GM21367 (cell line): ENCODE measurements around the gene NR2F1-AS1.

Experiments used
- ATAC-seq: cut with Tn5 transposase; IDR thresholded peaks from one replicate; pipeline ENCODE4 v1.9.1; 2021; ENCODE audit not compliant: unreplicated experiment

NR2F1-AS1 gene

GRCh38 chr5:93580927-93581445 lies at the start of gene NR2F1-AS1:
NR2F1-AS1 (minus strand) TSS chr5:93581219.
- peak; percentile 23 for ATAC-seq

- ATAC-seq: no peak
Observed at GRCh38 chr5:93626801-93627200, 45.8 kb upstream of the NR2F1-AS1 start.

- ATAC-seq: no peak
Observed at GRCh38 chr5:93623153-93623552, 42.1 kb upstream of the NR2F1-AS1 start.

- ATAC-seq: no peak
Observed at GRCh38 chr5:93622240-93622885, 41.3 kb upstream of the NR2F1-AS1 start.

DNA sequence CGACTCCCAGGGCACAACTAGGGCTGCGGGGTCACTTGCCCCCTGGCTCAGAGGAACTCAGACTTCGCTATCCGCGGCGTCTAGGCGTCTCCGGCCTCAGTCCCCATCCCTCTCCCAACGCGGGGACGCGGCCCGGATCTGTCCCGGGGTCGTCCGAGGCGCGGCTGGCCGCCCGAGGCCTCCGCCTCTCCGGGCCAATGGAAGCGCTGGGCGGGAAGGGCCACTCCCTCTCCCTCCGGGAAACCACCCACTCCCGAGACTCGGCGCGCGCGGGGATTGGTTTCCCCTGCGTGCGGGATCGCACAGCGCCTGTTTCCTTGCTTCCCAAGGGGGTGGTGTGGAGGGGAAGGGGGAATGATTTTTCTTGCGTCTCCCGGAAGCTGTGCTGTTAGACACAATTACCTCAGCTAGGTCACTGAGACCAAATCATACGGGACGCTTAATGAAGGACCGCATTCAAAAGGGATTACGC lies 40.3 kb upstream of the NR2F1-AS1 start:
- ATAC-seq: no peak

DNA sequence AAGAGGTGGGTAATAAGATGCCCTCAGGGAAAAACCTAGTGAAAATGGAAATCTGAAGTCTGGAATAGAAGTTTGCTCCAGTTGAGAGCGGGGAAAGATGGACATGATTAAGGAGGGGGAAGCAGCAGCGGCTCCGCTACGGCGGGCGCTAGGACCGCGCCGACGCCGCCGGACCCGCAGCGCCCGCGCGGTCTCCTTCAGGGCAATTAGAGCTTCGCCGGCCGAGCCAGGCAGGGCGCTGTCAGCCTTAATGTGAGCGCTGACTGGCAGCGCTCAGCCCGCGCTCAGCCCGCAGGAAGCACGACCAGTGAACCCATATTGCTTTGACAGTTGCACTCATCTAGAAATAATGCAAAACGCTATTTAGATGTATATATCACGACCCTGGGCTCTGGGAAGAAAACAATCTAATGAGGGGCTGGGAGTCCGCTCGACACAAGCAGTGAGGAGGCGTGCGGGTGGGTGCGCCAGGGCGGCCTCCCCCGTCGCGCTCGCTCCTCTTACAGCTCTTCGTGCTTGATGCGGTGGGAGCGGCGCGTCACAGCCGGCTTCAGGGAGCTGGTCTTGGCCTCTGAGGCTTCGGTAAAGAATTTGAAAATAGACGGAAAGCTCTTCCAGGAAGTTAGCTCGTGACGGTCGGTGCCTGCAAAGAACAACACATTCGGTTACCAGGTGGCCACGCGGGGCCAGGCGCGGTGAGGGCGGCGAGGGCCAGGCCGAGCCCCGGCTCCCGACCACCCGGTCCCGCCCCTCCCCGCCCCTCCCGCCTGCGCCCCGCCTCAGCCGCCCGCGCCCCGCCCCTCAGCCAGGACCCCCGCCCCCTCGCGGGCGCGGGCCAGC lies 39.7 kb upstream of the NR2F1-AS1 start:
- ATAC-seq: peak; percentile 98

DNA sequence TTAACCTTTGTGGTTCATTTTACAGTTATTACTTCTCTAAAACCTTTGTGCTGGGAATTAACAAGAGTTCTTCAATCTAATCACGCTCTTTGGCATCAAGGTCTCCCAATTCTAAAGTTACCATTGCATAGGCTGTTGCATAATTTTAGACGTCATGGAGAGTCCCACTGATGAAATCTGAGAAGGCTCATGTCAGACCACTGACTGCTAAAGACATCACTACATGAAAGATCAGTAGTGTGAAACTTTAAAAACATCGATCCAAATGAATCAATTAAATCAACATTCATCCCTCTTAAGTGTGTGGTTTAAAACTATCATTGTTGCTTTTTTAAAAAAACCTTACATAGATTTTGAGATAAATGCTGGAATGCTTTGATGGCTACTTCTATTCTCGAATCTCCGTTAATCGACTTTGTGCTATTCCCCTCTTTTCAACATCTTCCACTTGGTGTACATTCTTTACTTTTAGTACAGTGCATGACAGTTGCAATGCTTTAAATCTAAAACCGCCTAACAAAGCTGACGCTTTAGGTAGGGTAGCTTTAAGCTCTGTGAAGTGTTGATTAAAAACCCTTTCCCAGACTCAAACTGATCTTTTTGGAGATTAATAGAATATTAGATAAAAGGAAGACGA lies 35.6 kb upstream of the NR2F1-AS1 start:
- ATAC-seq: no peak

GRCh38 chr5:93612855-93613243 lies 31.8 kb upstream of the NR2F1-AS1 start:
- ATAC-seq: no peak

DNA sequence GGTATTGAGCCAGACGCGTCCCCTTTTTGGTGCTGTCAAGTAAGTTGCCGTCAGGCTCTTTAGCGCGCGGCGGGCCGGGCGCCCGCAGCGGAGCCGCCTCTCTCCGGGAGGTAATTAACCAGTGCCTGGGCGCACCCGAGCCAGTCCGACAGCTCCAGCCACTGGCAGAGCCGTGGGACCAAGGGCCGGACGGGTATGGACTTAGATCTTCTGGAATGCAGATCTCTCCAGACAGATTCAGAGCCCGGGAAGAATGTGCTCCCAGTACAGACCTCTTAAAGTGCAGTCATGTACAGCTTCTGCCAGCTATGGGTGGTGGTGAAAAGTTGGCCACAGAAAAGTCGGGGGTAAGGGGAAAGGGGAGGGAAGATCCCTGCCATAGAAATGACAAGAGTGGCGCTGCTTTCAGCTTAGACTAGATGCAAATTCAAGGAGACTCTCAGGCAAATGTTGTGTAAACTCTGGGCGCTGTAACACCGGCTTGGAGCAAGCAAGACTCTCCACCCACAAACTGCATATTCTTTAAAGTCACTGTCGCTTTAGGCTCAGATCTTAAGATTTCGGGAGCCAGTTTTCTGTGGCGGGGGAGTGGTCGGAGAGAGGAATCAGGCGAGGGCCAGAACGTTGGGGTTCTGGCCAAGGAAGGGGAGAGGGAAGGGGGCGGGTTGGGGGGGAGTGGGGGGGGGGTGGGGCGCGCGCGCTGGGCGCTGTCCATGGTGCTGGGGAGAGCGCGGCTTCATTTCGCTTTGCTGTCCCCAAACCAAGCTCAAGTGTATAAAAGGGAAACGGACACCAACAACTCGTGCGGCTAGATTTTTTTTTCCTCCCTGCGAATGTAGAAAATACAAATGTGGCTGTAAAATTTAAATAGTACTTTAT lies 31.2 kb upstream of the NR2F1-AS1 start:
- no peak for ATAC-seq

- ATAC-seq: no peak
Observed at GRCh38 chr5:93611273-93611975, 30.4 kb upstream of the NR2F1-AS1 start.

- ATAC-seq: no peak
Observed at GRCh38 chr5:93610581-93611272, 29.7 kb upstream of the NR2F1-AS1 start.

DNA sequence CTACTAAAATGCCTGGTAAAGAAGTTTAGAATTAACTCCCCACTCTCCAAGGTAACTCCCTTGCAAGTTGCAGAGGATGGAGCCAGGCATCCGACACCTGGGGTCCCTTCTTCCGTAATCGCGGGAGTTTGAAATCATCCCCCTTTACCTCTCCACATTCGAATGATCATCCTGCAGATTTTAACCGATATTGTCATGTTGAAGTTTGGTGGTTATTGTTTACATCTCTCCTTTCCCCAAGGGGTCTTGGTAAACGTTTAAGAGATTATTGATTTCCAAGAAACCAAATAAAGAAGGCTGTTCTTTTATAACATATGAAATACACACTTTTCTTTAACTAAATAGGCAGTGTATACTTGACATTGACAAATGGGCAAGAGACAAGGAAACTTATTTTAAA lies 28.7 kb upstream of the NR2F1-AS1 start:
- ATAC-seq: no peak

DNA sequence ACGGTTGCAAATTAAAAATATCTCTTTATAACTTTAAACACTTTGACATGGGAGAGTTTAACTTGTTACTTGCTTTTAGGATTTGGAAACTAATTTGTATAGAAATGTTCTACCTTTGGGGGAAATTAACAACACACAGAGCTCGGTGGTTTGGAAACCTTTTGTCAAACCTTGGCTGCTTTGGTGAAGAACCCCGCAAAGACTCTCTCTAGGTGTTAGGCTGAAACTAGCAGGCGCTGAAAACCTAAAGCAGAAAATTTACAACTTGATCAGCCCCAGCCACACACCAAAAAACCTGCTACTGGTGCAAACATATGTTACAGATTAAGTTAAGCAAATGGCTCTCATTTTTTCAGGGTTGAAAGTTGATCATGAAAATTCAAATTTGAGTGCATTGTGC lies 27.8 kb upstream of the NR2F1-AS1 start:
- no peak for ATAC-seq

GRCh38 chr5:93607367-93608258 lies 26.6 kb upstream of the NR2F1-AS1 start:
- ATAC-seq: peak; percentile 77

- no peak for ATAC-seq
Observed at GRCh38 chr5:93606382-93606752, 25.3 kb upstream of the NR2F1-AS1 start.

DNA sequence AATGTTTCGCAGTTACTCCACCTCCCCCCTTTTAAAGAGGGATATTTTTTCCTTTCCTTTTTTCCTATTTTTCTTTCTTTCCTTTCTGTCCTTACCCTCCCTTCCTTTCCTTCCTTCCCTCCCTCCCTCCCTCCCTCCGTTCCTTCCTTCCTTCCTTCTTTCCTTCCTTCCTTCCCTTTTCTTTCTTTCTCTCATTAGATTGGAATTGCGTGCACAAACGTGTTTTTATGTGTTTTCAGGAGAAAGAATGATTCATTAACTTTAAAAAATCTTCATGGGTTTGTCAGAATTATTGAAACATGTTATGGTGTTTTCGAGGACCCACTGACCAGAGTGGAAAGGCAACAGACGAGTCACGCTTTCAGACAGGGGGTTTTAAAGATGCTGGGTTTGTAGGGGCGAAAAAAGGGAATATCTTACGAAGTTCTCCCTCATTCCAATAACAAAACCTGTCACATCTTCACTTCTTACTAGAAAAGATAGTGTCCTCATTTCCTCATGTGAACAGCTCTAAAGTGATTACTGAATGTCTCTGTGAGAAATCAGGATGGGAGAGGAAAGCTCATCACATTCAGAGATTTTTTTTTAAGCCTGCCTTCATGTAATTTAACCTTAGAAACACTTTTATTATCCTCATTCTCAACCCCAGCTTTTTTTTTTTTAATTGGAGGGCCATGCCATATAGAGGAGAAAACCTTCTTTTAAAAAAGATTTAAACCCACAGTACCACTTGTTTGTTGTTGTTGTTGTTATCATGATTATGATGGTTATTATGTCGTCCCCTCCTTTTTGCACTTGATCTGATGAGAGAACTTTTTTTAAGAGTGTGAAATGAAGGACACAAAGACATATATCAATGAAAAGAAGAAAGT lies 23.9 kb upstream of the NR2F1-AS1 start:
- no peak for ATAC-seq

- no peak for ATAC-seq
Observed at GRCh38 chr5:93603793-93604643, 23.0 kb upstream of the NR2F1-AS1 start.
